GM19035 (cell line): ENCODE results near the gene WAS.
"Not testable (repeated sequence)": the region's sequence is repeated elsewhere in the genome, so short reads cannot be mapped to it uniquely, and the experiment has no call there.

ENCODE experiments used
- ATAC-seq: cut with Tn5 transposase; IDR thresholded peaks from one replicate; pipeline ENCODE4 v1.9.1; 2021; ENCODE audit not compliant: unreplicated experiment

The WAS gene

DNA sequence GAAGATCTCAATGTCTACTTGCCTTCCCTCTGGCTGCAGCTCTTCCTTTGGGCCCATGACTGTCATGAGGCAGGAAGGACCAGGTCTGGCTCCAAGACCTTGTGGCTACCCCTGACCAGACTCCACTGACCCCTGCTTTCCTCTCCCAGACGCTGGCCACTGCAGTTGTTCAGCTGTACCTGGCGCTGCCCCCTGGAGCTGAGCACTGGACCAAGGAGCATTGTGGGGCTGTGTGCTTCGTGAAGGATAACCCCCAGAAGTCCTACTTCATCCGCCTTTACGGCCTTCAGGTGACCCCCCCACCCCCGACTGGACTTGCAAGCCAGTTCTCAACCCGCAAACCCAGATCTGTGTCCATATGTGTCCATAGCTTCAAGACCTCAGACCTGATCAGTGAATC is 535 bp downstream of the WAS start:
- ATAC-seq: no peak

GRCh38 chrX:48685416-48685815 is 1.8 kb downstream of the WAS start:
- no peak for ATAC-seq

DNA sequence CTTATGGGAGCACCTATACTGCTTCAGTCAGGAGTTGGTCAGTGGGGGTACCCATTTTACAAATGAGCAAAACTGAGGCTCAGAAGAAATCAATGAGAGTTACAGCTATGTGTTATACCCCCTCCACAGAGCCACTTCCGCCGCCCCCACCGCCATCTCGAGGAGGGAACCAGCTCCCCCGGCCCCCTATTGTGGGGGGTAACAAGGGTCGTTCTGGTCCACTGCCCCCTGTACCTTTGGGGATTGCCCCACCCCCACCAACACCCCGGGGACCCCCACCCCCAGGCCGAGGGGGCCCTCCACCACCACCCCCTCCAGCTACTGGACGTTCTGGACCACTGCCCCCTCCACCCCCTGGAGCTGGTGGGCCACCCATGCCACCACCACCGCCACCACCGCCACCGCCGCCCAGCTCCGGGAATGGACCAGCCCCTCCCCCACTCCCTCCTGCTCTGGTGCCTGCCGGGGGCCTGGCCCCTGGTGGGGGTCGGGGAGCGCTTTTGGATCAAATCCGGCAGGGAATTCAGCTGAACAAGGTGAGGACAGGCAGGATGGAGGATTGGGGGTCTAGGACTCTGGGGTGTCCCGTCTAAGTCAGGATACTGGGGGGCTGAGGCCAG is 5.0 kb downstream of the WAS start:
- no peak for ATAC-seq

DNA sequence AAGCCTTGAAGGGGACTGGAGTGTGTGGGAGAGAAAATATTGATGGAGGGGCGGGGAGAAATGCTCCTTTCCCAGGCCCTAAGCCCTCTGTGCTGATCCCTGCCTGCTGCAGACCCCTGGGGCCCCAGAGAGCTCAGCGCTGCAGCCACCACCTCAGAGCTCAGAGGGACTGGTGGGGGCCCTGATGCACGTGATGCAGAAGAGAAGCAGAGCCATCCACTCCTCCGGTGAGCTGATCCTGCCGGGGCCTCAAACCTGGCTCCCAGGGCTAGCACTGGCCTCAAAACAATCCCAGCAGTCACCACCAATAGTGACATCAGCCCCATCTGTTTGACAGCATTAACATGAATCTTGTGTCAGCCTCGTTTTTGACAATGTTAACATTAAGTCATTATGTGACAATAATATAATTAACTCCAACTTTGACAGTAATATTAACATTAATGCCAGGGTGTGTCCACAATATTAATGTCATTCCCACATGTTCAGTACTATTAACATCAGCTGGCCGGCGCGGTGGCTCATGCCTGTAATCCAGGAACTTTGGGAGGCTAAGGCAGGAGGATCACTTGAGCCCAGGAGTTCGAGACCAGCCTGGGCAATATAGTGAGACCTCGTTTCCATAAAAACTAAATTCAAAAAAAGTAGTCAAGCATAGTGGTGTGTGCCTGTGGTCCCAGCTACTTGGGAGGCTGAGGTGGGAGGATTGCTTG is 5.8 kb downstream of the WAS start:
- ATAC-seq: no peak

DNA sequence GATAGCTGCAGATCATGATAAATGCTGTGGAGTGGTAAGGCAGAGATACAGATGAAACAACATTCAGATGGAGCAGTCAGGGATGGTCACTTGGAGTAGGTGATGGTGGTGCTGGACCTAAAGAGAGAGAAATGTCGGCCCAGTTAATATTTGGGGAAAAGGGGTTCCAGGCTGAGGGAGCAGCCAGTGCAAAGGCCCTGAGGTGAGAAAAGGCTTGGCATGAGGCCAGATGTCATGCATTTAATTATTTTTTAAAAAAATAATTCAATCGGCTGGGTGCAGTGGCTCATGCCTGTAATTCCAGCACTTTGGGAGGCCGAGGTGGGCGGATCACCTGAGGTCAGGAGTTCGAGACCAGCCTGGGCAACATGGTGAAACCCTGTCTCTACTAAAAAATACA is 8.1 kb downstream of the WAS start:
- not testable (repeated sequence) for ATAC-seq

DNA sequence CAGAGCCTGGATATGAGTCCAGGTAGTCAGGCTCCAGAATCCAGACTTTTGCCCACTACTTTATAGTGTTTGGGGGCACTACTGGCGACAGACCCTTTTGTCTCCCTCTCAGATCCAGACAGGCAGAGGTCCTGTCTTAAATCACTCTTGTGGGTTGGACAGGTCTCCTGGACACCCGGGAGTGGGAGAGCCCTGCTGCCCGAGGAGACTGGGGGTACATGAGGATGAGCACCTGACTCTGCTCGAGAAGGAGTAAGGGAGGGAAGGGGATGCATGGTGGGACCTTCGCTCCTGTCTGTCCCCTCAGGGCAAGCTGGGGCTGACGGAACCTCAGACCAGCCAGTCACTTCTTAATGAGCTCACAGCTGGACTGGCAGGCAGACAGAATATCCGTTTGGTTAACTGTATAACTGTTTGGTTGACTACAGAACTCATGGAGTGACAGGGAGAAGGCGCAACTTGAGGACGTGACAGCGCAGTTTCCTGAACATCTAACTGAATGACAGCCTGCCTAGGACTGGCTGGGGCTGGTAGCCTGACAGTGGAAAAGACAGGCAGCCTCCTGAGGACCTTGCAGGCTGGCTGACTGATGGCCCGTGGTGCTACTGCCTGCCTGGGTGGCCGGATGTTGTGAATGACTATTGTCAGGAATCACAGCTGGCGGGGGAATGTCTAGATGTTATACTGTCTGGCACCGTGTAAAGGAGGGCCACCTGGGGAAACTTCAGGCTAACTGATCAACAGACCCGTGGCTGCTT is 11.4 kb downstream of the WAS start:
- no peak for ATAC-seq

- no peak for ATAC-seq
Measured at GRCh38 chrX:48695534-48695896, 11.9 kb downstream of the WAS start.

GRCh38 chrX:48695925-48696300 is 12.3 kb downstream of the WAS start:
- ATAC-seq: no peak

DNA sequence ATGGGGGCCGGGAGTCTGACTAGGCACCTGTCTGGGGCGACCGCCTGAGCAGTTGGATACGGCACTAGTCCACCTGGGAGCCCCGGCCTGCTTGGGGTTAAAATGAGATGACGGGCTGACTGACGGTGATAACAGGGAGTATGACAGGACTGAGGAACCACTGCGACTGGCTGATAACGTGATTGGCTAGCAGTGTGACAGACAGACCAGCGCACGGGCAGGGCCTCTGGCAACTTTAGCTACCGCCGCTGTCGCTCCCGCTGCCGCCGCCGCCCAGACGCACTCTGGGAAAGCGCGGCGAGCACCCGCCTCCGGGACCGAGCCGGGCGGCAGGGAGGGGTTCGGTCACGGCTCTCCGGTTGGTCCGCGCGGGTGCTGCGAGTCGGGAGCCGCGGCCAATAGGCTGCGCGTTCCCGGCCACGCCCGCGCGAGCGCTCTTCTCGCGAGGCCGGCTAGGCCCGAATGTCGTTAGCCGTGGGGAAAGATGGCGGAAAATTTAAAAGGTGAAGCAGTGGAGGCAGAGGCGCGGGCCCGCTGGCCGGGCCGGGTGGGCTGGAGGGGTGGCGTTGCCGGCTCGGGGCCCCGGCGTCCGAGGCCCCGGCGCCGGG is 12.8 kb downstream of the WAS start, which contains the start of gene SUV39H1:
Gene SUV39H1, plus strand, starts transcription at position 434 of the 608 bp plus-strand sequence. Its CDS starts 51 bp downstream, at position 485.
- ATAC-seq: peak; percentile 90

DNA sequence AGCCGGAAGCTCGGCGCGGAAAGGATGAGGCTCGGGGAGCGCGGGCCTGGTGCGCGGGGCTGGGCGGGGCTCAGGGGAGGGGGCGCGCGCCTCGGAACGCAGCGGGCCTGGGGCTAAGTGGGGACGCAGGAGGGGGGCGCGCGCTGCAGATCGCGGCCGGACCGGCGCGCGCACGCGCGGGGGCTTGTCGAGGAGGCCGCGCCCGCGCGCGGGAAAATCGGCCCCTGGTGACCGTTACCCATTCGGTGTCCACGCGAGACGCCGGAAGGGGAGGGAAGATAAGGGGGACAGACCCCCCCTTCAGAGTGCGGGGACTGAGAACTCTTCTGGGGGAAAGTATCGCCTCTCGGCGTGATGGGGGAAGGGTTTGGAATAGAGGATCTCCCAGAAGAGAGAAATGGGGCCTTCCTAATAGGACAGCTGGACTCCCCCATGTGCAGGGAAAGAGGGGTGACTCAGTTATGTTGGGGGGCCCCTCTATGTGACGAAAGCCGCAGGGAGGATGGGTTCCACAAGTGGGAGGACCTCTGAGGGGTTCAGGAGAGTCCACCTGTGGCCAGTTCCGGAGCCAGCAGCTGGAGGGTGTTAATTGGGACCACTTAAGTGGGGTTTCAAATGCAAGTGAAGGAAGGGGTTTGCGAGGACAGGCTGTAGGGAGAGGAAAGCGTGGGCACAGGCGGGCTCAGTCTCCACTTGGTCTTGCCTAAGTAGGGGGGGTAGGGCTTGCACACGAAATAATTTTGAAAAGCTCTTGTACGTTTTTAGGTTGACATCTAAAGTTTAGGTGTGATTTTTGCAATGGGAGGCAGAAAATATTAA is 13.5 kb downstream of the WAS start:
- peak; percentile 7 for ATAC-seq

DNA sequence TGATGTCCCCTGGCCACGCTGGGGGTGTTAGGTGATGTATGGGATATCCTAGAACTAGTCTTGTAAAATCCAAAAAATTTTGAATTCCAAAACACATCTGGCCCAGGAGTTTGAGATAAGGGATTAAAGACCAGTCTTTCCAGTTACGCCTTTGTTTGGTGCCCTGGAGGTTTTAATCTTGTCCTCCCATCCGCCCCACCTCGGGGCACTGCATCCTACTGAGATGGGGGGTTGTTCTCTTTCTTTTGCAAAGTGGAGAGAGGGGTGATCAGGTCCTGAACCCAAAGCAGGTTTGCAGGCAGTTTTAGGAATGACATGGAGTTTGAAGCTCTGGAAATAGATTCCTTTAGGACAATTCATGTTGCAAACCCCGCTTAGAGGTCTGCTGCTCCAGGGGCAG is 14.7 kb downstream of the WAS start:
- no peak for ATAC-seq

DNA sequence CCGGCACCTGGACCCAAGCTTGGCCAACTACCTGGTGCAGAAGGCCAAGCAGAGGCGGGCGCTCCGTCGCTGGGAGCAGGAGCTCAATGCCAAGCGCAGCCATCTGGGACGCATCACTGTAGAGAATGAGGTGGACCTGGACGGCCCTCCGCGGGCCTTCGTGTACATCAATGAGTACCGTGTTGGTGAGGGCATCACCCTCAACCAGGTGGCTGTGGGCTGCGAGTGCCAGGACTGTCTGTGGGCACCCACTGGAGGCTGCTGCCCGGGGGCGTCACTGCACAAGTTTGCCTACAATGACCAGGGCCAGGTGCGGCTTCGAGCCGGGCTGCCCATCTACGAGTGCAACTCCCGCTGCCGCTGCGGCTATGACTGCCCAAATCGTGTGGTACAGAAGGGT is 16.6 kb downstream of the WAS start:
- no peak for ATAC-seq

DNA sequence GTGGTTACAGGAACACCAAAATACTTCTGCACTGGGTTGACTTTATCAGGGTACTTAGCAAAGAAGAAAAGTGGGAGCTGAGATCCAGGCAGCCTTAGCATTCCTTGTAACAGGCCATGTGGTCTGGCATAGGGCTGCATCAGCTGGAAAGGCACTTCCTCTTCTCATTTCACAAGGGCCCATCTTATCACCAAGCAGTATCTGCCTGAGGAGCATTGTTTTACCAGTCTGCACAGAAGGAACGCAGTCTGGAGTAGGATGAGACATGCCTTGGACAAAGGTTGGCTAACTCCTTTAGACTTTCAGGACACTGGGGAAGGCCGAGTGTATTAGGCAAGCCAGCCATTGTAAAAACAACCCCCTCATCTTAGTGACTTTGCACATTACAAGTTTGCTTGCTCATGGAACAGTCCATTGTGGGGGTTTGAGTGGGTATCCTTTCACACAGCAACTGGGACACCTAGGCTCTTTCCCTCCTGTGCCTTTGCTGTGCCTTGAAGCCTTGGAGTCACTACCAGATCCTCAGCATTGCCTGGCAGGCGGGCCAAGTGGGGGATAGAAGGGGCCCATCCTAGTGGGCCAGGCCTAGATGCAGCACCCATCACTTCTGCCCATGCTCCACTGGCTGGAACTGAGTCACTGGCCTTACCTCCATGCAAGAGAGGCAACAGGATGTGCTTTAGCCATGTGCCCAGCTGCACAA is 17.5 kb downstream of the WAS start:
- no peak for ATAC-seq

- no peak for ATAC-seq
Measured at GRCh38 chrX:48702032-48702431, 18.4 kb downstream of the WAS start.

DNA sequence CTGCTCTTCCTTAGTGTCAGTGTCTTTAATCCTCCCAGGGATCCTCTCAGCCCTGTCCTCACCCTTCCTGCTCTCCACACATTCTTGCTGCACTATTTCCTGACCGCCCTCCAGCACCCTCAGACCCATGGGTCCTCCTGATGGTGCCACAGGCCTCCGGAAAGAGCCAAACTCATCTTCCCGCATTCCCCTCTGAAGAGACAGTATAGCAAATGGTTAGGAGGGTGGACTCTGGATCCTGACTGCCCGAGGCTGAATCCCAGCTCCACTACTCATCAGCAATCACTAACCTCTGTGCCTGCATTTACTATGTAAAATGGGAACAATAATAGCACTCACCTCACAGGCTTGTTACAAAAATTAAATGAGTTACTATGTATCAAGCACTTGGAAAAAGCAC is 19.1 kb downstream of the WAS start:
- ATAC-seq: no peak

- ATAC-seq: no peak
Measured at GRCh38 chrX:48703228-48703627, 19.6 kb downstream of the WAS start.

GRCh38 chrX:48703642-48704481 is 20.3 kb downstream of the WAS start:
- ATAC-seq: no peak

DNA sequence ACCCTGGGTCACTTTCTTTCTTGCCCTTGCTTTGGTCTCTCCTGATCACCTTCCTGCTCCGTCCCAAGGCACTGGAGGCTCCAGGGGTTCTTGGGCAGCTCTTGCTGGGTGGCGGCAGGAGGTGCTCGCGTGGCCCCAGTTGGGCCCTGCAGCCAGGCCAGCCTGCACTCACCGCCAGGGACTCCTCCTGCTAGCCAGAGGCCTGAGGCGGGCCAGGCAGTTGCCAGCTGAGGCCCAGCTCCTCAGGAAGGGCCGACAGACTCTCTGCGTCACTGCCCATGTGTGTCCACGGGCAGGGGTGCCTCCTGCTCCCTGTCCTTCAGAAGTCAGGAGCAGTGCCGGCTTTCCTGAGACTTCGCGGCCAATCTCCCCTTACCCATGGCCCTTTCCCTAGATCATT is 22.3 kb downstream of the WAS start:
- no peak for ATAC-seq

DNA sequence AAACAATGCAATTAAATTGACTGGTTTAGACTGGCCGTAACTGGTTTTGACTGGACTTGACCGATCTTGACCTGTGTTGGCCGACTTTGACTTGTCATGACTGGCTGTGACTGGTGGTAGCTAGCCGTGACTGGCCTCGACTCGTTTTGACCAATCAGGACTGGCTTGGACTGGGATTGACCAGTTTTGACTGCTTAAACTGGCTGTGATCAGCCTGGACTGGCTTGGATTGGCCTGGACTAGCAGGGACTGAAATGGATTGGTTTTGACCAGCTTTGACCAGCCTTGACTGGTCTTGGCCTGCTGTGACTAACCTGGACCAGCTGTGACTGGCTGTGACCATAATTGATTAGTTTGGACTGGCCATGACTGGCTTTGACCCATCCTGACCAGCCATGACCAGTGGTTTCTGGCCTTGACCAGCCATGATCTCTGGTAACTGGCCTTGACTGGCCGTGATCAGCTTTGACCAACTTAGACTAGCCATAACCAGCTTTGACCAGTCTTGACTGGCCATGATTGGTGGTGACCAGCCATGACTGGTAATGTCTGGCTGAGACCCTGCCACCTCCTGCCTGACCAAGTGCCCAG is 26.0 kb downstream of the WAS start:
- ATAC-seq: no peak
